Trophoblast cell (in vitro differentiated cells and primary cell): Measurements from ENCODE around the gene IGFBPL1.

Source experiments
- DNase-seq, 2 donors: peaks; one replicate each; pipeline ENCODE4 v3.0.0-alpha.2; 2016
- H2AFZ ChIP-seq: 2 replicates; pipeline ENCODE4 v1.6.1; 2013; ENCODE audit warnings: low read length, moderate library complexity, mild to moderate bottlenecking; ENCODE audit not compliant: insufficient read depth, poor library complexity
- H2AK5ac ChIP-seq: 2 replicates; pipeline ENCODE4 v1.6.1; 2013; ENCODE audit warnings: mild to moderate bottlenecking, low read length
- H2BK120ac ChIP-seq: 2 replicates; pipeline ENCODE4 v1.6.1; 2013; ENCODE audit warnings: low read length, mild to moderate bottlenecking, moderate library complexity; ENCODE audit not compliant: insufficient read depth, poor library complexity
- H2BK12ac ChIP-seq: 2 replicates; pipeline ENCODE4 v1.6.1; 2013; ENCODE audit warnings: mild to moderate bottlenecking, low read length, moderate library complexity
- H2BK5ac ChIP-seq: 2 replicates; pipeline ENCODE4 v1.6.1; 2013; ENCODE audit warnings: low read length, low read depth, moderate library complexity, mild to moderate bottlenecking; ENCODE audit not compliant: poor library complexity
- H3K14ac ChIP-seq: 2 replicates; pipeline ENCODE4 v1.6.1; 2013; ENCODE audit warnings: mild to moderate bottlenecking, low read length
- H3K18ac ChIP-seq: 2 replicates; pipeline ENCODE4 v1.6.1; 2013; ENCODE audit warnings: mild to moderate bottlenecking, low read length
- H3K23ac ChIP-seq: 2 replicates; pipeline ENCODE4 v1.6.1; 2013; ENCODE audit warnings: low read length
- H3K27ac ChIP-seq: 2 replicates; pipeline ENCODE4 v1.5.1; 2013; ENCODE audit warnings: low read depth, mild to moderate bottlenecking, inconsistent platforms, low read length, moderate library complexity
- H3K27me3 ChIP-seq: 2 replicates; pipeline ENCODE4 v1.6.1; 2013; ENCODE audit warnings: inconsistent platforms, mild to moderate bottlenecking, low read length, moderate library complexity; ENCODE audit not compliant: insufficient read depth
- H3K36me3 ChIP-seq, 2 experiments: 1 replicate in 1 of 2; 2 replicates in 1 of 2; pipeline ENCODE4 v1.6.1; 2013; ENCODE audit warnings: low read length in 2 of 2, mild to moderate bottlenecking in 2 of 2, moderate library complexity in 1 of 2; ENCODE audit not compliant: insufficient read depth in 2 of 2, control insufficient read depth in 1 of 2
- H3K4ac ChIP-seq: 2 replicates; pipeline ENCODE4 v1.6.1; 2013; ENCODE audit warnings: low read depth, mild to moderate bottlenecking, low read length, moderate library complexity
- H3K4me1 ChIP-seq, 2 experiments: 1 replicate in 1 of 2; 2 replicates in 1 of 2; pipeline ENCODE4 v1.6.1; 2013; ENCODE audit warnings: low read length in 2 of 2, mild to moderate bottlenecking in 2 of 2, moderate library complexity in 1 of 2; ENCODE audit not compliant: insufficient read depth in 2 of 2, control insufficient read depth in 1 of 2
- H3K4me2 ChIP-seq: 2 replicates; pipeline ENCODE4 v1.6.1; 2013; ENCODE audit warnings: inconsistent platforms, mild to moderate bottlenecking, low read length, moderate library complexity
- H3K4me3 ChIP-seq: 2 replicates; pipeline ENCODE4 v1.5.1; 2013; ENCODE audit warnings: mild to moderate bottlenecking, low read depth, low read length, inconsistent platforms
- H3K79me1 ChIP-seq: one replicate; pipeline ENCODE4 v1.6.1; 2013; ENCODE audit warnings: low read length
- H3K79me2 ChIP-seq: 2 replicates; pipeline ENCODE4 v1.6.1; 2013; ENCODE audit warnings: low read length, mild to moderate bottlenecking; ENCODE audit not compliant: control insufficient read depth, insufficient read depth, poor library complexity
- H3K9ac ChIP-seq: 2 replicates; pipeline ENCODE4 v1.6.1; 2013; ENCODE audit warnings: mild to moderate bottlenecking, low read length
- H3K9me3 ChIP-seq: 2 replicates; pipeline ENCODE4 v1.6.1; 2013; ENCODE audit warnings: low read depth, mild to moderate bottlenecking, control low read depth, inconsistent platforms, low read length; ENCODE audit not compliant: insufficient read depth
- H4K12ac ChIP-seq: 2 replicates; pipeline ENCODE4 v1.6.1; 2013; ENCODE audit warnings: low read depth, mild to moderate bottlenecking, low read length, moderate library complexity
- H4K8ac ChIP-seq: 2 replicates; pipeline ENCODE4 v1.6.1; 2013; ENCODE audit warnings: low read depth, mild to moderate bottlenecking, low read length, moderate library complexity
- H4K91ac ChIP-seq: one replicate; pipeline ENCODE4 v1.6.1; 2013; ENCODE audit warnings: low read depth, mild to moderate bottlenecking, low read length, moderate library complexity
- WGBS: extraction: QIAGEN DNeasy Blood & Tissue Kit; methylation state at CpG from one replicate; pipeline ENCODE4 v1.1.7; 2013; ENCODE audit warnings: missing lambda C conversion rate; ENCODE audit not compliant: insufficient read length, insufficient coverage; ENCODE audit errors: extremely low coverage; 5-methylcytosine and 5-hydroxymethylcytosine counted together

IGFBPL1 gene

DNA sequence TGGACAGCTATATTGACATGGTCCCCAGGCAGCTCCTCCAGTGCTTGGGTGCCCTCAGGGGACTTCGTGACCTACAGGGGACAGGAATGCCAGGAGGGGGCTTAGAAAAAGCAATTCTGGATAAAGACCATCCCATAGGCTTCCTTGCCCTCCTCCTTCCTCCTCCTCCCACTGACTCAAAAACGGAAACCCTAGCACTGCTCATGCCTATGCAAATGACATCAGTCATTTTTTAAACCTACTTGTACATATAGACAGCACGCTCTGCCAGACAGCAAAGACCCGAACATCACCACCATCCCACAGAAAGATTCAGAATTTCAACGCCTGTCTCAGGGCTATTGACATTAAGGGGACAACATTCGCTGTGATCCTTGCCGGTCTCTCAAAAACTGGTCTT is 11.0 kb downstream of the IGFBPL1 start:
- no peak overlapping the region for H3K4me3 ChIP-seq
- no peak overlapping the region for H3K9ac ChIP-seq
- H3K4me2 ChIP-seq = no peak overlapping the region
- no peaks in the 10 kb centered on the region for H3K79me2 ChIP-seq
- H3K4ac ChIP-seq = no peak overlapping the region
- WGBS = no CpG with 5 or more reads among the region's 7 CpGs
- H2AFZ ChIP-seq = no peak overlapping the region
- no peaks in the 10 kb centered on the region for H3K9me3 ChIP-seq
- H4K8ac ChIP-seq = no peak overlapping the region
- H3K36me3 ChIP-seq = no peaks in the 10 kb centered on the region
- no peak overlapping the region for H2BK12ac ChIP-seq
- H4K91ac ChIP-seq = no peak overlapping the region
- H3K27me3 ChIP-seq = no peaks in the 10 kb centered on the region
- no peaks in the 10 kb centered on the region for H3K4me1 ChIP-seq
- H2BK5ac ChIP-seq = no peak overlapping the region
- H3K79me1 ChIP-seq = no peaks in the 10 kb centered on the region
- H3K14ac ChIP-seq = no peak overlapping the region
- no peak overlapping the region for H2AK5ac ChIP-seq
- H2BK120ac ChIP-seq = no peak overlapping the region
- H4K12ac ChIP-seq = no peak overlapping the region
- no peak overlapping the region for H3K27ac ChIP-seq
- H3K23ac ChIP-seq = no peak overlapping the region
- H3K18ac ChIP-seq = no peak overlapping the region
- DNase-seq = no peak

DNA sequence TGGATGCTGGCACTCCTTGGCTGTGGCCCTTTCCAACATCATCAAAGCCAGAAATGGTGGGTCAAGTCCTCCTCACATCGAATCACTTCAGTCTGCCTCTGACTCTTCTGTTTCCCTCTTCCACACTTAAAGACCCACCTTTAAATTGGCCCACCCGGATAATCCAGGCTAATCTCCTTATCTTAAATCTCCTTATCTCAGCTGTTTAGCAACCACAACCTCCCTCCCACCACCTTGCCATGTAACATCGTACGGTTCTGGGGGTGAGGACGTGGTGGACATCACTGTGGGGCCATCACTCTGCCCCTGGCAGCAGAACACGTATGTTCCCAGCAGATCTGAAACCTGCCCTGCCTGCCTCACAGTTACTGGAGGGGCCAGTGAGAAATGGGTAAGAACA is 11.5 kb downstream of the IGFBPL1 start:
- Histone ChIP-seq H4K12ac (no peak overlapping the region), H3K27me3 (no peaks in the 10 kb centered on the region), H3K9me3 (no peaks in the 10 kb centered on the region), H2AFZ (no peak overlapping the region), H3K4ac (no peak overlapping the region), H2BK120ac (no peak overlapping the region), H3K27ac (no peak overlapping the region), H3K4me1 (no peaks in the 10 kb centered on the region), H3K23ac (no peak overlapping the region), H3K79me1 (no peaks in the 10 kb centered on the region), H2AK5ac (no peak overlapping the region), H2BK5ac (no peak overlapping the region), H4K8ac (no peak overlapping the region), H3K14ac (no peak overlapping the region), H3K9ac (no peak overlapping the region), H3K18ac (no peak overlapping the region), H4K91ac (no peak overlapping the region), H3K4me2 (no peak overlapping the region), H3K36me3 (no peaks in the 10 kb centered on the region), H2BK12ac (no peak overlapping the region), H3K79me2 (no peaks in the 10 kb centered on the region), H3K4me3 (no peak overlapping the region)
- DNase-seq = no peak
- WGBS = no CpG with 5 or more reads among the region's 6 CpGs

GRCh38 chr9:38408719-38409118 is 15.5 kb downstream of the IGFBPL1 start:
- Histone ChIP-seq H3K9me3 (no peaks in the 10 kb centered on the region), H3K18ac (no peak overlapping the region)

GRCh38 chr9:38406476-38407186 is 17.6 kb downstream of the IGFBPL1 start:
- H3K9ac ChIP-seq = no peak overlapping the region
- peak; percentile 65 to 73 for DNase-seq
- no peaks in the 10 kb centered on the region for H3K79me2 ChIP-seq
- H3K23ac ChIP-seq = no peak overlapping the region
- H3K9me3 ChIP-seq = no peaks in the 10 kb centered on the region
- no peak overlapping the region for H3K4me2 ChIP-seq
- H4K8ac ChIP-seq = no peak overlapping the region
- no peak overlapping the region for H3K27ac ChIP-seq
- no peaks in the 10 kb centered on the region for H3K27me3 ChIP-seq
- H3K18ac ChIP-seq = no peak overlapping the region
- H3K4me1 ChIP-seq = peaks cover 0 to 5% of the 10 kb centered on the region in 2 experiments
- H2AK5ac ChIP-seq = no peak overlapping the region
- no peak overlapping the region for H4K12ac ChIP-seq
- H3K36me3 ChIP-seq = no peaks in the 10 kb centered on the region
- H2AFZ ChIP-seq = no peak overlapping the region
- no peak overlapping the region for H2BK5ac ChIP-seq
- H4K91ac ChIP-seq = no peak overlapping the region
- no peak overlapping the region for H2BK12ac ChIP-seq
- H3K79me1 ChIP-seq = no peaks in the 10 kb centered on the region
- H3K14ac ChIP-seq = no peak overlapping the region
- H3K4me3 ChIP-seq = no peak overlapping the region
- no peak overlapping the region for H2BK120ac ChIP-seq
- no CpG with 5 or more reads among the region's 9 CpGs for WGBS
- no peak overlapping the region for H3K4ac ChIP-seq

More at GRCh38 chr9:38408719-38409118, 15.5 kb downstream of the IGFBPL1 start:
- Histone ChIP-seq H2BK12ac (no peak overlapping the region), H4K12ac (no peak overlapping the region), H3K4me2 (no peak overlapping the region), H3K9ac (no peak overlapping the region), H3K27ac (no peak overlapping the region), H3K79me2 (no peaks in the 10 kb centered on the region), H3K4me1 (peaks cover 0 to 5% of the 10 kb centered on the region in 2 experiments), H2AK5ac (no peak overlapping the region), H3K4me3 (no peak overlapping the region), H3K14ac (no peak overlapping the region), H3K27me3 (no peaks in the 10 kb centered on the region), H3K4ac (no peak overlapping the region), H2BK5ac (no peak overlapping the region), H3K79me1 (no peaks in the 10 kb centered on the region), H2BK120ac (no peak overlapping the region), H3K36me3 (no peaks in the 10 kb centered on the region), H2AFZ (no peak overlapping the region), H4K8ac (no peak overlapping the region), H3K23ac (no peak overlapping the region), H4K91ac (no peak overlapping the region)
- WGBS = no CpG with 5 or more reads among the region's 4 CpGs
- DNase-seq = peak in 1 of 2 donors; percentile 18
